Nucleus accumbens (tissue), 56 donors: ENCODE measurements around the gene VPS29.
"Not testable (repeated sequence)": the region's sequence is repeated elsewhere in the genome, so short reads cannot be mapped to it uniquely, and the experiment has no call there.

ENCODE experiments used
- DNase-seq, 56 donors: peaks; one replicate each; lab custom pipeline; 2025; lab: John Stamatoyannopoulos, UW

The VPS29 gene

DNA sequence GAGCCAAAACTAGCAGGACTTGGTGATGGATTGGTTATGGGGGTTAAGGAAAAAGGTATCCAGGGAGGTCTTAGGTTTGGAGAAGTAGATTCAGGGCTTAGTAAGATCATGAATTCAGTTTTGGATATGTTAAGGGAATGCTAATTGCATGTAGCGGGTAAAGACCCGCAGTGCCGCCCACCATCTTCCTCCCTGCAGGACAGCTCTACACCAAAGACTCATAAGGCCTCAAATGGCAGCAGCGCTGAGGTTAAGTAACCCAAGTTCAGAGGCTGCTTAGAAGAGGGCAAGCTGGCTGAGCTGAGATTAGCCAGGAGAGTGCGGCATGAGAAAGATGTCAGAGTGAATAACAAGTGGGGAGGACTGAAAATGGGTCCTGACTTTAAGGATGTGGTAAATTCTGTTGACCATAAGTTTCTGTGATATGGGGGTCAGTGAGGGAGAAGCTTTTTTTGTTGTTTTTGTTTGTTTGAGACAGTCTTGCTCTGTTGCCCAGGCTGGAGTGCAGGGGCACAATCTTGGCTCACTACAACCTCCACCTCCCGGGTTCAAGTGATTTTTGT, 26.4 kb upstream of the VPS29 start:
- DNase-seq: no peak

DNA sequence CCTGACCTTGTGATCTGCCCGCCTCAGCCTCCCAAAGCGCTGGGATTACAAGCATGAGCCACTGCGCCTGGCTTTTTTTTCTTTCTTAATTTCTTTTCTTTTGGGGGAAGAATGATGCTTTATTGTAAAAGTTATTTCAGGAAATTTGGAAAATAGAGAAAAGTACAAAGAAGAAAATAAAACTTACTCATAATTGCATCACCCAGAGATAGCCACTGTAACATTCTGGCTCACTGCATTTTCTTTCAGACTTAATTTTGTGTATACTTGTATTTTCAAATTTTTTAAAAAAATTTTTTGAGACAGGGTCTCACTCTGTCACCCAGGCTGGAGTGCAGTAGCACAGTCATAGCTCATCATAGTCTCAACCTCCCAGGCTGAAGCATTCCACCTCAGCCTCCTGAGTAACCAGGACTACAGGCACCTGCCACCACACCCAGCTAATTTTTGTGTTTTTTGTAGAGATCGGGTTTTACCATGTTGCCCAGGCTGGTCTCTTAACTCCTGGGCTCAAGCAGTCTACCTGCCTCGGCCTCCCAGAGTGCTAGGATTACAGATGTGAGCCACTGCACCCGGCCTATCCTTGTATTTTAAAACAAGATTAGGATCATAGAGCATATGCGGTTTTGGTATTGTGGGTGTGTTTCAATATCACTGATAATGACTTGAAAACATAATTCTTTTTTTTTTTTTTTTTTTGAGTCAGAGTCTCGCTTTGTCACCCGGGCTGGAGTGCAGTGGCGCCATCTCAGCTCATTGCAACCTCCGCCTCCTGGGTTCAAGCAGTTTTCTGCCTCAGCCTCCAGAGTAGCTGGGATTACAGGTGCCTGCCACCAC, 19.2 kb upstream of the VPS29 start:
- not testable (repeated sequence) for DNase-seq

DNA sequence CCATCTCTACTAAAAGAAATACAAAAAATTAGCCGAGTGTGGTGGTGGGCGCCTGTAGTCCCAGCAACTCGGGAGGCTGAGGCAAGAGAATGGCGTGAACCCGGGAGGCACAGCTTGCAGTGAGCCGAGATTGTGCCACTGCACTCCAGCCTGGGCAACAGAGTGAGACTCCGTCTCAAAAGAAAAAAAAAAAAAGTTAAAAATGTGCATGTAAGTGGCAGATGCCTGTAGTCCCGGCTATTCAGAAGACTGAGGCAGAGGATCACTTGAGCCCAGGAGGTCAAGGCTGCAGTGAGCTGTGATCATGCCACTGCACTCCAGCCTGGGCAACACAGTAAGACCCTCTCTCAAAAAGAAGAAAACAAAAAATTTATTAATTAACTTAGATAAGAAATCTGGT, 16.1 kb upstream of the VPS29 start:
- not testable (repeated sequence) for DNase-seq

DNA sequence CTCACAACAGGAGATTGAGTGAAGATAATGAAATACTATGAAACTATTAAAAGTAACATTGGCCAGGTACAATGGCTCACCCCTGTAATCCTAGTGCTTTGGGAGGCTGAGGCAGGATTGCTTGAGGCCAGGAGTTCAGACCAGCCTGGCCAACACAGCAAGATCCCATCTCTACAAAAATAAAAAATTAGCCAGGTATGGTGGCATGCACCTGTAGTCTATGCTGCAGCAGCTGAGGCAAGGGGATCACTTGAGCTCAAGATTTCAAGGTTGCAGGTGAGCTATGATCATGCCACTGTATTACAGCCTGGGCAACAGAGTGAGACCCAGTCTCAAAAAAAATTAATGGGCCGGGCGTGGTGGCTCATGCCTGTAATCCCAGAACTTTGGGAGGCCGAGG, 15.1 kb upstream of the VPS29 start:
- DNase-seq: no peak

DNA sequence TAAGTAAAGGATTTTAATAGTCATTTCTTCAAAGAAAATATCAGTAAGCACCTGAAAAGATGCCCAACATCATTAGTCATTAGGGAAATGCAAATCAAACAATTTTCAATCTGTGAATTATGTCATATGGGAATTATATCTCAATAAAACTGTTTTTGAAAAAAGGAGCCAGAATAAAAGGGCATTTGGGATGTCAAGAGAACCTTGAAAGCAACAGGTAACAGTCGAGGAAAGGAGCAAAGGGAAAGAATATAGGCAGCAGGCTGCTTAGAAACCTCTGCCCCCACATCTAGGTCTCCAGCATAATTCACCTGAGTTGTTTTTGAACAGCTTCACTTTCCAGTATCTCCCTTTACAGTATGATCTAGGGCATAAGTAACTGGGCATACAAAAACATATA, 12.5 kb upstream of the VPS29 start:
- no peak for DNase-seq

DNA sequence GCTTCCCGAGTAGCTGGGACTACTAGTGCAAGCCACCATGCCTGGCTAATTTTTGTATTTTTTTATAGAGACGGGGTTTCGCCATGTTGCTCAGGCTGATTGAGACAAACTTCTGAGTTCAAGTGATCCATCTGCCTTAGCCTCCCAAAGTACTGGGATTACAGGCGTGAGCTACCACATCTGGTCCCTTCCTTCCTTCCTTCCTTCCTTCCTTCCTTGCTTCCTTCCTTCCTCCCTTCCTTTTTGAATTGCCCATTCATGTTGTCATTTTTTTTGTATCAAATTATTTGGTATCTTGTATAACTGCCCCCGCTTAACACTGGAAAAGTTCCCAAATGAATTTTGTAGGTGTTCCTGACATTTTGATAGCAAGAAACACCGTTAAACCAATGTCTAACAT, 11.9 kb upstream of the VPS29 start:
- no peak for DNase-seq

DNA sequence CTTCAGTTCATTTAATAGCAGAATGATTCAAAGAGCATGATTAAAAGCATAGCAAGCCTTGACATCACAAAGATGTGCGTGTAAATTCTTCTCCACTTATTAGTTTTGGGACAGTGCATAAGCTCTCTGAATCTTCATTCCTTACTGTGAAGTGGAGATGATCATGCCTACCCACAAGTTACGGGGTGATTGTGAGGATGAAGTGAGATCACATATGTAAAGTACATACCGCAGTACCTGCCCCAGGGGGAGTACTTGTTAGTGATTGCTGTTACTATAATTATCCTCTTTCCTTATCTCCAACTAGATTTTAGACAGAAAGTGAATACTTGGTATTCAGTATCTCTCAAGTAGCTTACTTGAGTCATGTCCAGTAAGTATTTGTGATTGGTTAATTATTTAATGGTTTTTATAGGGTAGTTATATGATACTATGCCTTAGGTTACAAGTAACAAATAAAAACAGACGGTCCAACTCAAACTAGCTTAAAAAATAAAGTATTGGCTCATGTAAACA, 6.2 kb upstream of the VPS29 start:
- no peak for DNase-seq

DNA sequence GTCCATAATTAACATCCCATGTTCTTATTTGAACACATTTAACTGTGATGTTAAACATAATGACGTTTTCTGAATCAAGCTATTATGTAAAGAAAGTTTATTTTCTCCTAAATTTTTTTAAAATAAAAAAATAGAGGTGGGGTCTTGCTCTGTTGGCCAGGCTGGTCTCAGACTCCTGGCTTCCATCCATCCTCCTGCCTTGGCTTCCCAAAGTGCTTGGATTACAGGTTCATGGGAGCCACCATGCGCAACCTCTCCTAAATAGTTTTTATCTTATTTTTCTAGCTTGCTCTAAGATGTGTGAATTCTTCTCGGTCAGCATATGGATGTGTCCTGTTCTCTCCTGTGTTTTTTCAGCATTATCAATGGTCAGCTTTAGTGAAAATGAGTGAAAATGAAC, 3.4 kb upstream of the VPS29 start:
- no peak for DNase-seq

DNA sequence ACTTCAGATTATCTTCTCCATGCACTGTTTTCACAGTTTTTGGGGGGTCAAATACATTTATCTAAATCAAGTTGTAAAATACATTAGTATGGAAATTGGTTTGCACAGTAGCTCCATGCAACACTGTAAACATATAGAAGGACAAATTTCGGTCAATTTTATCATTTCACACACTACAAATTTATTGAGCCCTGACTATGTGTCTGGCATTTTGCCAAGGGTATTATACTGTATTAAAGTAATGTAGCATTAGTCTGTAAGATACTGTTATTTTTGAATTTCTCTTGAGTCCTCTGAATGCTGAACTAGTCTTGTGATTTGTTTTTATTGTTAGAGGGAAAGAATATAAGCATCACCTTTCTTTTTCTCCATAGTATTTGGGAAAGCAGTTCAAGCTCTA, 1.5 kb upstream of the VPS29 start:
- no peak for DNase-seq

DNA sequence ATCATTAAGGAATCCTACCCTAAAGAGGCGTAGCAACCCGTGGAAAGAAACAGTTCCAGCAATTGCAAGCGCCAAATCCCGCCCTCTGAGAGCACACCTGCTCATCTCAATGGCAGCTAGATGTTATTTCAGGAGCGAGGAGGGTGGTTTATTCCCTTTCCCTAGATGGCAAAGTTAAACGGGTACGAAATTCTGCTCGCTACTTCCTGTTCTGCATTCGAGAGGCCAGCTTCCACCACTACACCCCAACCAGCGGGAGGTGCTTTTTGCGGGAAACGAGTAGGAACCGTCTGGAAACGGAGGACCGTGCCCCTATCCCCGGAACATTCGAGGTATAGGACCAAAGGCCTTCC, 536 bp downstream of the VPS29 start:
- peak in 21 of 56 donors; percentile 3 to 71 (median 42) for DNase-seq

DNA sequence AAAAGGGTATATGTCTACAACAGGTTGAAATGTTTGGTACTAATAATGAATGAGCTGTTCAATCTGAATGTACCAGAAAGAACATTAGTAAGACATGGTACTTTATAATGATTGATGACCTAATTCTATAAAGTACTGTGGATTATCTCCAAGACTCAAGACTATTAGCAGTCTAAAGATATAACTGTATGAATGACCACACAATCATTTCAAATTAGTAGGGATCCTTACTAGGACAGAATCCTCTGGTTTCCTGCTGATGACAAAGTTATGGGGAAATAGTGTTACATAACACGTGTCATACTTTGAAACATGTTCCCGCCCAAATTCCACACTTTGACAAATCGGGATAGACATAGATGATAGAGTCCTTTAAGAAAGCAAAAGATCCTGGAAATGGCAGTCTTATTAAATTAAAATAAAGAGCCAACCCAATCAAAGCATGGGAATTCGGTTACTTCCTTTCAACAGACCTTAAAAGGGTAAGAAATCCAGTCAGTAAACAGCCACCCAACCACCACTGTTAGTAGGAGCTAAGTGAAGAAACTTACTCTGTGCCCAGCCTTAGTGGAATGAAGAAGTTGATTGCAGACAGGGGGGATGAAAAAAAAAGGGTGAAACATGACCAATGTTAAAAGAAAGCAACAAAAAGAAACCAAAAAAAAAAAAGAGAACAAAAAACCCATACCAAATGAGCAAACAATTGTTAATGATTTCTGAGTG, 2.8 kb downstream of the VPS29 start:
- DNase-seq: no peak

DNA sequence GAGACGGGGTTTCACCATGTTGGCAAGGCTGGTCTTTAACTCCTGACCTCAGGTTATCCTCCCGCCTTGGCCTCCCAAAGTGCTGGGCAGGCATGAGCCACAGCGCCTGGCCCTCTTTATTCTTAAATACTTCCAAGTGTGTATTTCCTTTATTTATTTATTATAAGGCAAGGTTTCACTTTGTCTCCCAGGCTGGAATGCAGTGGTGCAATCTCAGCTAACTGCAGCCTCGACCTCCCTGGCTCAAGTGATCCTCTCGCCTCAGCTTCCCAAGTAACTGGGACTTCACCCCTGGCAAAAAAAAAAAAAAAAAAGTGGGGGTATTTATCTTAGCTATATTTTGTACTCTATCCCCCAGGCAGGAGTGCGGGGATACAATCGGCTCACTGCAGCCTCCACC, 26.5 kb downstream of the VPS29 start:
- no peak for DNase-seq

DNA sequence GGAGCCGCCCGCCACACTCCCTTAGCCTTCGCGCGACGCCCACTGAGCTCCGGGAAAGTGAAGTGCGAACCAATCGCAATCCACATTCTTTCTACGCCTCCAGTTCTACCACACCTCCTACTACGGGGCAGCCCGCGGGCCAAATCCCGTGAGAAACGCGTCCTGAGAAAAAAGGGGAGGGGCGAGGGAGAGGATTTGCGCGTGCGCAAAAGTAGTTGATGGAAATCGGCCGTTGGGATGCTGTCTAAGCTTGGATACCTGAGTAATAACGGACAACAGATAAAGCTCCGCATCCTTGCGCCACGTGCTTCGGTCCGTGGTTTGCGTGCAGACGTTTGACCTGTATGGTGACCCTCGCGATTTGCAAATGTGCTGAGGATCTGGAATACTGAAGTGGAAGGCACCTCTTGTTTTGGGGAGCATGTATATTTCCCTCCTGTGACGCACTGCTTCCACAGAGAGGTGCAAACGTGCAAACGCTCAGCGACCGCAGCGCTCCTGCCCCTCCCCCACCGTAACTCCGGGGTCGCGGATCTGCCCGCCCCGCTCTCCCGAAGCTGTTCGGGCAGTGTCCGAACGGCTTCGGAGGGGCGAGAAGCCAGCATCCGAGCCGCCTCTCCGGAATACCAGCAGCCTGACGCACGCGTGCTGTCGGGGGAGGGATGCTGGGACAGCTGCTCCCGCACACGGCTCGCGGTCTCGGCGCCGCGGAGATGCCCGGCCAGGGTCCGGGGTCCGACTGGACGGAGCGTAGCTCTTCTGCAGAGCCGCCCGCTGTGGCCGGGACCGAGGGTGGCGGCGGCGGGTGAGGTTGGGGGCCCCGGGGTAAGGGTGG, 33.5 kb downstream of the VPS29 start, which contains the start of the genes FAM216A and GPN3:
Gene FAM216A (plus strand): TSS at position 632 of the 835 bp plus-strand sequence. CDS start 31 bp downstream, at position 663.
Gene GPN3 (minus strand): TSS at position 44 of the 835 bp plus-strand sequence. CDS start 54 bp downstream, outside the sequence.
- peak; percentile 62 to 98 (median 93) for DNase-seq

DNA sequence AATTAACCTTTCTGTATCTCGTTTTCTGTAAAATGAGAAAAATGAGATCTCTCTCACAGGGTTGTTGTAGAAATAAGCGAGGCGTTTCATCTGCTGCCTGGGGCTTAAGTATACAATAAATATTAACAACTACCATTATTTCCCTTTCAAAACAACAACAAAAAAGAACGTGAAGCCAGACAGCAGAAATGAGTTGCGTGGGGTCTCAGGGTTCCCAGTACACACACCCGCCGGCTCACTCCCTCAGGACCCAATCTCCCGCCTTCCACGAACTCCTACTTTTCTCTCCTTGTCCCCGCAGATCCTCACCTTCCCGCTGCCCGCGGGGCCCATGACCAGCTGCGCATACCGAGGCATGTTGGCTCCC, 34.1 kb downstream of the VPS29 start:
- no peak for DNase-seq

DNA sequence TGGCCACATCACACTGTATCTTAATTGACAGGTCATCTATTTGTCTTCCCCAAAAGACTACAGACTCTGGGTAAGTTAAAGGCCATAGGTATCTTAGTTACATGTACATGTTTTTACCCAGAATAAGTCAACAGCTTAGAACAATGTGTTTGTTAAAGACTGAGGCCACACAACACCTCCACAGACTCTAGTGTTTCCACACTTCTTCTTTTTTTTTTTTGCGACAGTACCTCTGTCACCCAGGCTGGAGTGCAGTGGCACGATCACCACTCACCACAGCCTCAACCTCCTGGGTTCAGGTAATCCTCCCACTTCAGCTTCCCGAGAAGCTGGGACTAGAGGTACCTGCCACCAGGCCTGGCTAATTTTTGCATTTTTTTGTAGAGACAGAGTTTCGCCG, 35.1 kb downstream of the VPS29 start:
- no peak for DNase-seq

DNA sequence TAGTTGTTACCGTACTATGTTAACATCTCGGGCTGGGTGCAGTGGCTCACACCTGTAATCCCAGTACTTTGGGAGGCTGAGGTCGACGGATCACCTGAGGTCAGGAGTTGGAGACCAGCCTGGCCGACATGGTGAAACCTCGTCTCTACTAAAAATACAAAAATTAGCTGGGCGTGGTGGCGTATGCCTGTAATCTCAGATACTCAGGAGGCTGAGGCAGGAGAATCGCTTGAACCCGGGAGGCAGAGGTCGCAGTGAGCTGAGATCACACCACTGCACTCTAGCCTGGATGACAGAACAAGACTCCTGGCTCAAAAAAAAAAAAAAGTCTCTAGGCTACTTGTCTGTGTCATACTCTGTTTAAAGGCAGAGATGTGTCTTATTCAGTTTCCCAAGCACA, 36.1 kb downstream of the VPS29 start:
- not testable (repeated sequence) for DNase-seq

DNA sequence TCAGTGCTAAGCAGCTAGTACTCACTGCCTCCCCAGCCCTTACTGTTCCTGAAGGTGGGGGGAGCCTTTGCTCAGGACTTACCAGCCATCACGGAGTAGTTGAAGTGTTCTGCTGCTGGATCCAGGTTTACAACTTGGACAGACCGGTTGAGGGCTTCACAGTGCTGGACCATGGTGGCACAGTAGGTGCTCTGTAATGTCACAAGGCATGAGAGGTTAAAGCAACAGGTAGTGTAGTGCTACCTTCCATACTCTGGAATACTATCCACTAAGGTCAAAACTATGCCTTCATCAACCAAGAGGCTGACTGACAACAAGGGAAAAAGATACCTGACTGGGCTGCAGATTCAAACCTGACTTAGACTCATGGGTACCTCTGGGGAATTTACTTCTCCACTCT, 36.9 kb downstream of the VPS29 start:
- no peak for DNase-seq

DNA sequence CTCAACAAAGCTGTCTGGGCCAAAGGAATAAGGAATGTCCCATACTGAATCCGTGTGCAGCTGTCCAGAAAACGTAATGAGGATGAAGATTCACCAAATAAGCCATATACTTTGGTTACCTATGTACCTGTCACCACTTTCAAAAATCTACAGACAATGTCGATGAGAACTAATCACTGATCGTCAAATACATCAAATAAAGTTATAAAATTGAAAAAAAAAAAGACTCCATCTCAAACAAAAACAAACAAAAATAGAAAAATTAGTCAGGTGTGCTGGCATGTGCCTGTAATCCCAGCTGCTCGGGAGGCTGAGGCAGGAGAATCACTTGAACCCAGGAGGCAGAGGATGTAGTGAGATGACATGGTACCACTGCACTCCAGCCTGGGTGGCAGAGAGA, 40.7 kb downstream of the VPS29 start:
- DNase-seq: not testable (repeated sequence)

DNA sequence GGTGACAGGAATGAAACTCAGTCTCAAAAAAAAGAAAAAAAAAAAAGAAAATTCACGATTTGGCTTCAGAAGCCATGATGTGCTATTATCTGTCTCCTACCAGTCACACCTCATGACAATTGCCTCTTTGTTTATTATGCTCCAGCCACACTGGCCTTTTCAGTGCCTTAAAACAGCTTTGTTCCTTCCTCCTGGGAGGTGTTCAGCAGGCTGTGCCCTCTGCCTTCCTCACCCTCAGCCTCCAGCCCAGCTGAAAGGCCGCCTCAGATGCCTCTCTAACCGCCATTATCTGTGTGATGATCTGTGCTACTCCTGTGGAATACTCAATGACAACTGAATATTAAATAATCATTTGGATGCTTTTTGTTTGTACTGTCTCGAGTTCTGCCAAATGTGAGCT, 43.2 kb downstream of the VPS29 start:
- DNase-seq: peak in 4 of 56 donors; percentile 2 to 10 (median 6)

DNA sequence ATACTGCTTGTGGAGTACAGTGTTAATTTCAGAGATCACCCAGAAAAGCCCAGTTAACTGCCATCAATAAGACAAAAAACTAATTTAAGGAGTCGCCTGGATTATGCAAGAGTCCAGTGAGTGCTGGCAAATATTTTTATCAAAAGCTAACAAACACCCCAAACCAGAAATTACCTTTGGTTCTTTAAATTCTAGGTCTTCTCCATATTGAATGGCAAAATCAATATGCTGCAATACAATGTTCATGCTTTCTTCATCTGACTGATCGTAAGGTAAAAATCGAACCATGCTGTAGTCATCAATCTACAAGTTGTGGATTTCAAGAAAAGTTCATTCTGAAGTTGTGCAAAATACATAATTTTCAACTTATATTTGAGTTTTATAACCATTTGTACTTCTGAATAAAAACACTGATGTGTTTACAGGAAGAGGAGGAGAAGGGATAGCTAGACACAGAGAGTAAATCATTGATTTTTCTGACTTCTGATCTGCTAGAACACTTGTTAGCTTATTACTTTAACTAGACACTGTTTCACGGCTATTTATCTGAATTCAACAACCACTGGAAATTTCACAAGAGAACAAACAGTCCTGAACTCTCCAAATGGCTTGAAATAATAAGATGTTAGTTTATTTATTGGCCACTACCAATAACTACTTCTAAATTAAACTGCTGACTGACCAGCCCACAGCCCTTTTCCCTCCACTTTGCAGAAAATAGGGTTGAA, 48.2 kb downstream of the VPS29 start:
- no peak for DNase-seq
